ENCODE data around the gene SETD7.

SETD7 gene

GRCh38 chr4:139554893-139555704, 920 bp downstream of the SETD7 start:
- DNase-seq: peak; percentile 94
- in situ Hi-C loops (cut with HindIII; ENCODE audit: low pct_ligation_motif_present, low pct_unique_long_range_greater_than_20kb, low sequenced_read_pairs): no loop called here

GRCh38 chr4:139554642-139554892, 1.5 kb downstream of the SETD7 start:
- in situ Hi-C loops (cut with HindIII; ENCODE audit: low pct_ligation_motif_present, low pct_unique_long_range_greater_than_20kb, low sequenced_read_pairs): no loop called here
- no peak for DNase-seq

GRCh38 chr4:139553751-139554641, 2.0 kb downstream of the SETD7 start:
- no peak for DNase-seq
- in situ Hi-C loops (cut with HindIII; ENCODE audit: low pct_ligation_motif_present, low pct_unique_long_range_greater_than_20kb, low sequenced_read_pairs): no loop called here

- peak; percentile 59 for DNase-seq
- in situ Hi-C loops (cut with HindIII; ENCODE audit: low pct_ligation_motif_present, low pct_unique_long_range_greater_than_20kb, low sequenced_read_pairs): no loop called here
These were observed 3.3 kb downstream of the SETD7 start for GRCh38 chr4:139552517-139553307.

DNA sequence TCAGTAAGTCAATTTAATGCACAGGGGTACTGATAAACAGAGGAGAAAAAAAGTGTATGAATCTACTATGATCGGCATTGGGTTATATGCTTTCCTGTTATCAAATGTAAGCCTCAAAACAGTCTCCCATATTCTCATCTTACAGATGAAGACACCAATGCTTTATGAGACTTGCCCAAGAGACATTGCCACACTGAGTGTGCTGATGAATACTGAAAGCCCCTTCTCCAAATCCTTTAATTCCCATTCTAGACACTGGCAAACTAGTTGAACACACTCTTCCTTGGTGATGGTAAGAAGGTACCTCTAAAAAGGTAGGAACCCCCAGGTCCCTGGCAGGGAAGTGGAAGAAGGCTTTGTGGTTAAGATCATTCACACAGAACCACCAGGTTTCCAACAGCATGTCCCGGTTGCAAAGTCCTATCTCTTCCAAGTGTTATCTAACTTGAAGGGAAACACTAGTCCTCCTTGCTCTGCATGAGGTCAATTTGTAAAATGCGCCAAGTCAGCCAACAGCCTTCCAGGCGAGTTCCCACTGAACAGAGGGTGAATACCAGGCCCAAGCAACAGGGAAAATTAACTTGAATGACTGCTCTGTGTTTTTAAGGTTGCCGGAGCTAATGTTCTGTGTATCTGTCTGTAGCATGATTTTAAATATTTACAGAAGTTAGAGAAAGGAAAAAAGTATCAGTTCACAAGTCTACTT, 5.1 kb downstream of the SETD7 start:
- no peak for DNase-seq
- in situ Hi-C loops (cut with HindIII; ENCODE audit: low pct_ligation_motif_present, low pct_unique_long_range_greater_than_20kb, low sequenced_read_pairs): no loop called here

DNA sequence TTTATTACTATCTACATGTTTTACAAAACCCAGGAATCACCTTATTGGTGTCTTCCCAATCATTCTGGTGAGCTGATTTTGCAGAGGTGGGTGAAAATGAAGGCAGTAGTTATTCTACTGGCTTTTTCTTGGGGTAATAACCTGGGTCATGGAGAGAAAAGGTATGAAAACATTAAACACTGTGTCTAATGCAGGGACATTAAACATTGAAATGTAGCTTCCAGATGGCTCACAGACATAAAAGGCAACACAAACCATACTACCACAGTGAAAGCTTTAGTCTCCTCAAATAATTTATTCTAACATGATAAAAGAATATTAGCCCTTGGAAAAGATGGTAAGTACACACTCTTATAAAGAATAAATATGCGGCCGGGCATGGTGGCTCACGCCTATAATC, 8.0 kb downstream of the SETD7 start:
- no peak for DNase-seq
- in situ Hi-C loops (cut with HindIII; ENCODE audit: low pct_ligation_motif_present, low pct_unique_long_range_greater_than_20kb, low sequenced_read_pairs): no loop called here

DNA sequence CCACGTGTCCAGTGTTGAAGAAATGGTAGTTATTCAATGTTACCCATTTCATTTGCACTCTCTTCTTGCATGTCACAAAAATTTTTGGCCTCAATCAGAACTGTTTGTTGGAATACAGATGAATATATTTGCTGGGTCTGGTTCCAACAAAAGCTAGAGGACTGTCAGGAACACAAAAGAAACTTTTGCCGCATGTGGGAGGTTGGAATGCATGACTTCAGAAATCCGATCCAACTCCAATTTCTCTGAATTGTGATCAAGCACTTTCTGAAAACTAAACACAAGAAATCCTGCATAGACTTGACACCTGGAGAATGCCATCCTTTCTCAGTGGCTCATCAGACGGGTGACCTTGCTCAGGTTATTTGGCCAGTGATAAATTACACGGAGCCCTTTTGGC, 15.4 kb downstream of the SETD7 start:
- in situ Hi-C loops (cut with HindIII; ENCODE audit: low pct_ligation_motif_present, low pct_unique_long_range_greater_than_20kb, low sequenced_read_pairs): no loop called here
- no peak for DNase-seq

DNA sequence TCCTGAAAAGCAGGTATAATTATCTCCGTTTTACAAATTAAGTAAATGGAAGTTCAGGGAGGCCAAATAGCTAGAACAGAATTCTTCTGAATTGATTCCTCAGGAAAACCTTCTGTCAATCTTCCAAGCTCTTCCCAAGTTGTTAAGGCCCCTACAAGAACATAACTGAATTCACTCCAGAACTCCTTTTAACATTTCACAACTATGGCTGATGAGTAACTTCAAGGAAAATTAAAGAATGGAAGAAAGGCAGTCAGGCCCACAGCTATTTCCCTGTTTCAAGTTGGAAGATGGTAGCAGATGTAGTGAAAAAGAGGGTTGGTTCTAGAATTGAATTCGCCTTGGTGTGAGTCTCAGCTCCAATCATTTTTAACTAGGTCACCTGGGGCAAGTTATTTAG, 15.9 kb downstream of the SETD7 start:
- in situ Hi-C loops (cut with HindIII; ENCODE audit: low pct_ligation_motif_present, low pct_unique_long_range_greater_than_20kb, low sequenced_read_pairs): no loop called here
- DNase-seq: no peak

- in situ Hi-C loops (cut with HindIII; ENCODE audit: low pct_ligation_motif_present, low pct_unique_long_range_greater_than_20kb, low sequenced_read_pairs): no loop called here
- DNase-seq: no peak
These were observed 18.7 kb downstream of the SETD7 start for GRCh38 chr4:139537292-139537691.

DNA sequence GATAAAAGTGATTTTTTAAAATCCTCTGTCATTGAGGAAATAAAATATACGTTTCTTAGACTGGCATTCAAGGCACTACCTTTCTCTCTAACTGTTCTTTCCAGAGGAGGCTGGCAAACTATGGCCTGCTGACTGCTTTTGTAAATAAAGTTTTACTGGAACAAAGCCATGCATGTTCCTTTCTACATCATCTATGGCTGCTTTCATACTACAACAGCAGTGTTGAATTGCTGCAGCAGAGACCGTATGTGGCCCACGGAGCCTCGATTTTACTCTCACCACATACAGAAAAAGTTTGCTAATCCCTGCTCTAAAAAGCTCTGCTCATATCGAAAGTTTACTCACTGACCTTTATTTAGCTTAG, 20.2 kb downstream of the SETD7 start:
- in situ Hi-C loops (cut with HindIII; ENCODE audit: low pct_ligation_motif_present, low pct_unique_long_range_greater_than_20kb, low sequenced_read_pairs): no loop called here
- no peak for DNase-seq

GRCh38 chr4:139535228-139535870, 20.7 kb downstream of the SETD7 start:
- in situ Hi-C loops (cut with HindIII; ENCODE audit: low pct_ligation_motif_present, low pct_unique_long_range_greater_than_20kb, low sequenced_read_pairs): no loop called here

GRCh38 chr4:139534287-139534950, 21.6 kb downstream of the SETD7 start:
- in situ Hi-C loops (cut with HindIII; ENCODE audit: low pct_ligation_motif_present, low pct_unique_long_range_greater_than_20kb, low sequenced_read_pairs): no loop called here
- DNase-seq: no peak

More at GRCh38 chr4:139535228-139535870, 20.7 kb downstream of the SETD7 start:
- DNase-seq: no peak

DNA sequence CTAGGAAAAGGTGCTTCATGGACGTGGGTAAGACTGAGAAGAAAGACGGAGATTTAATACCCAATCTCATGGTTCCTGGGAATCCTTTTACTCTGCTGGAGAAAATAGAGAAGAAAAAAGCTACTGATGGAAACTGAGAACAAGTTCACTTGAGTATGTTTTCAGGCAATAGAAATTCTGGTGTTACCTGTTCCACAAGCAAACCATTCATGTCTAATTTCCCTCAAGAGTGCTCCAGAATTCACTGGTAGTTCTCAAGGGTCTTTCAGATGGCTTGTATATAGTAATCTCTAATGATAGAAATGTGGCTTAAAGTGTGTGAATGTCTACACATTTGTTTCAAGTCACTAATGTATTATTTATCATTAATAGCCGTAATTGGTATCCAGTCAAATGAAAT, 22.5 kb downstream of the SETD7 start:
- DNase-seq: no peak
- in situ Hi-C loops (cut with HindIII; ENCODE audit: low pct_ligation_motif_present, low pct_unique_long_range_greater_than_20kb, low sequenced_read_pairs): no loop called here

GRCh38 chr4:139532947-139533346, 23.1 kb downstream of the SETD7 start:
- in situ Hi-C loops (cut with HindIII; ENCODE audit: low pct_ligation_motif_present, low pct_unique_long_range_greater_than_20kb, low sequenced_read_pairs): no loop called here
- no peak for DNase-seq

DNA sequence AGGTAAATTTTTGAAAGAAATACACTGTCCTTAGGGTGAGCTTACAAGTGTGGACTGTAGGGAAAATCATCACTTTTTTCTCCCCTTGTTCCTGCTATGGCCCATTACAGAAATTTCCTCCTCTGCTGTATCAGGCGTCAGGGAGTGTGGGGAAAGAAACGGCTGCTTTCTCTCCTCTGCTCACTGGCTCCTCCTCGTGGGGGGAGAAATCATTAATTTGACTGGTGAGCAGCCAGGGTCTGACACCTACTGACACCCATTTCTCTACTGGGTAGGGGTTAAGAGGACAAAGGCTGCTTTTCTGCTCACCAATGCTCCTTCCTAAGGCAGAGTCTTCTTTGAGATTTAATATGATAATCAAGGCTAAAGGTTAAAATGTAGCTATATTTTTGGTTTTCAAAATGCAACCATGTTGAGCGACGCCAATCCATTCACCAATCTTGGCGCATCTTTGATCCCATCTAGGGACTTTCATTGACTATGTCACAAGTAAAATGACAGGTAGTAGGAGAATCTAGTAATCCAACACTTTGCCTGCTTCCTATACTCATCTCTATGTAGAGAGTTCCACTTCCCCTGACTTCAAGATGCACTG, 25.1 kb downstream of the SETD7 start:
- in situ Hi-C loops (cut with HindIII; ENCODE audit: low pct_ligation_motif_present, low pct_unique_long_range_greater_than_20kb, low sequenced_read_pairs): no loop called here

GRCh38 chr4:139528377-139529005, 27.5 kb downstream of the SETD7 start:
- in situ Hi-C loops (cut with HindIII; ENCODE audit: low pct_ligation_motif_present, low pct_unique_long_range_greater_than_20kb, low sequenced_read_pairs): no loop called here
- DNase-seq: no peak

More for the DNA sequence above, 25.1 kb downstream of the SETD7 start:
- peak; percentile 54 for DNase-seq

- DNase-seq: no peak
- in situ Hi-C loops (cut with HindIII; ENCODE audit: low pct_ligation_motif_present, low pct_unique_long_range_greater_than_20kb, low sequenced_read_pairs): no loop called here
These were observed 29.1 kb downstream of the SETD7 start for GRCh38 chr4:139526928-139527327.

Data from ACHN (cell line).